GM12875 (cell line): ENCODE results near the gene MXRA7.

Source experiments
- H3K4me3 ChIP-seq: one replicate; pipeline ENCODE4 v1.5.1; 2011; ENCODE audit warnings: low read depth, low read length, control low read depth
- CTCF ChIP-seq: IDR thresholded peaks from 2 replicates; pipeline ENCODE4 v1.5.1; 2011; ENCODE audit warnings: low read depth, mild to moderate bottlenecking, control low read depth, inconsistent platforms, low read length, moderate library complexity, borderline replicate concordance; ENCODE audit not compliant: insufficient read depth

Gene MXRA7

GRCh38 chr17:76657505-76658241 is 53.1 kb downstream of the MXRA7 start:
- no peak for TF ChIP-seq CTCF

GRCh38 chr17:76654408-76654807 is 56.4 kb downstream of the MXRA7 start:
- no peak for TF ChIP-seq CTCF
- no peak overlapping the region for H3K4me3 ChIP-seq

More at GRCh38 chr17:76657505-76658241, 53.1 kb downstream of the MXRA7 start:
- H3K4me3 ChIP-seq, result no peak overlapping the region

- H3K4me3 ChIP-seq, result no peak overlapping the region
- TF ChIP-seq CTCF, result no peak
Observed at GRCh38 chr17:76650504-76650903, 60.3 kb downstream of the MXRA7 start.

- H3K4me3 ChIP-seq, result no peak overlapping the region
- TF ChIP-seq CTCF, result no peak
Observed at GRCh38 chr17:76646712-76647111, 64.1 kb downstream of the MXRA7 start.

- no peak for TF ChIP-seq CTCF
- H3K4me3 ChIP-seq, result no peak overlapping the region
Observed at GRCh38 chr17:76645481-76645880, 65.3 kb downstream of the MXRA7 start.

GRCh38 chr17:76644995-76645394 is 65.8 kb downstream of the MXRA7 start:
- TF ChIP-seq CTCF, result no peak
- no peak overlapping the region for H3K4me3 ChIP-seq

GRCh38 chr17:76643553-76644148 is 67.1 kb downstream of the MXRA7 start, which contains the start of gene ST6GALNAC1:
ST6GALNAC1 (minus strand) TSS chr17:76643757; CDS start chr17:76643638, 119 bp downstream.
- H3K4me3 ChIP-seq, result no peak within 1 kb of the TSS

More at GRCh38 chr17:76643553-76644148, 67.1 kb downstream of the MXRA7 start, which contains the start of gene ST6GALNAC1:
- no peak for TF ChIP-seq CTCF
